Sigmoid colon (tissue), 4 donors: ENCODE results near the gene KRTAP19-5.

Experiments
- CTCF ChIP-seq, 4 experiments: fragments of 450-650 bp in 3 of 4; fragments of 200-600 bp in 1 of 4; IDR thresholded peaks; one replicate each; pipeline ENCODE4 v1.5.1; 2016 to 2019; ENCODE audit warnings: antibody characterized with exemption in 4 of 4, mild to moderate bottlenecking in 3 of 4, moderate library complexity in 2 of 4
- EP300 ChIP-seq, 4 donors: sonication (generic); formaldehyde crosslinking; IDR thresholded peaks; one replicate each; pipeline ENCODE4 v1.6.1; 2017; ENCODE audit warnings: antibody characterized with exemption in 4 of 4
- POLR2A ChIP-seq, 2 donors: fragments of 450-650 bp; IDR thresholded peaks; one replicate each; pipeline ENCODE4 v1.6.1; 2016; ENCODE audit warnings: antibody characterized with exemption in 2 of 2, mild to moderate bottlenecking in 2 of 2, moderate library complexity in 2 of 2
- POLR2AphosphoS5 ChIP-seq, 4 donors: sonication (generic); formaldehyde crosslinking; IDR thresholded peaks; one replicate each; pipeline ENCODE4 v1.6.1; 2017; ENCODE audit warnings: antibody characterized with exemption in 4 of 4

GRCh38 chr21:30486180-30486579 is 15.8 kb downstream of the KRTAP19-5 start:
- no peak for TF ChIP-seq CTCF (IDR thresholded peaks at IDR 0.05)
- no peak for TF ChIP-seq POLR2AphosphoS5 (IDR thresholded peaks at IDR 0.05)
- no peak for TF ChIP-seq POLR2A (IDR thresholded peaks at IDR 0.05)
- no peak for TF ChIP-seq EP300 (IDR thresholded peaks at IDR 0.05)
